Measurements from ENCODE around the gene KANSL1.

GRCh38 chr17:46089389-46089965 is 103.8 kb downstream of the KANSL1 start:
- TF ChIP-seq CTCF (IDR thresholded peaks at IDR 0.05 in 2 of 3, conservative IDR thresholded peaks at IDR 0.05 in 1 of 3; ENCODE audit: insufficient read depth in 2 of 3, low read depth in 1 of 3, low read length in 3 of 3) (no peak), ATF7 (IDR thresholded peaks at IDR 0.05) (no peak), ZNF586 (CRISPR knock-in tag; conservative IDR thresholded peaks at IDR 0.05) (no peak), MTA3 (IDR thresholded peaks at IDR 0.05; ENCODE audit: borderline replicate concordance) (no peak), MXI1 (IDR thresholded peaks at IDR 0.05; ENCODE audit: low read depth, low read length) (no peak)

All from K562 (cell line).